HUES64 (cell line): ENCODE data around the gene GAS7.

Experiments used
- H3K27ac ChIP-seq: 2 replicates; pipeline ENCODE4 v1.7.0; 2013; ENCODE audit warnings: low read depth, low read length, inconsistent platforms
- H3K27me3 ChIP-seq: 2 replicates; pipeline ENCODE4 v1.6.1; 2013; ENCODE audit warnings: mild to moderate bottlenecking, low read length; ENCODE audit not compliant: insufficient read depth
- H3K36me3 ChIP-seq: 2 replicates; pipeline ENCODE4 v1.6.1; 2013; ENCODE audit warnings: mild to moderate bottlenecking, low read length; ENCODE audit not compliant: insufficient read depth
- H3K4me1 ChIP-seq: 2 replicates; pipeline ENCODE4 v1.6.1; 2013; ENCODE audit warnings: mild to moderate bottlenecking, low read length, moderate library complexity; ENCODE audit not compliant: insufficient read depth
- H3K4me3 ChIP-seq: 2 replicates; pipeline ENCODE4 v1.5.1; 2013; ENCODE audit warnings: mild to moderate bottlenecking, low read length, moderate library complexity
- H3K9ac ChIP-seq: 2 replicates; pipeline ENCODE4 v1.6.1; 2013; ENCODE audit warnings: mild to moderate bottlenecking, low read depth, low read length
- H3K9me3 ChIP-seq: 2 replicates; pipeline ENCODE4 v1.6.1; 2013; ENCODE audit warnings: low read depth, low read length; ENCODE audit not compliant: insufficient read depth
- WGBS: fragments of 150-250, 120-280 bp; methylation state at CpG from one replicate; pipeline ENCODE4 v1.1.7; 2013; ENCODE audit warnings: missing lambda C conversion rate; 5-methylcytosine and 5-hydroxymethylcytosine counted together

The GAS7 gene

DNA sequence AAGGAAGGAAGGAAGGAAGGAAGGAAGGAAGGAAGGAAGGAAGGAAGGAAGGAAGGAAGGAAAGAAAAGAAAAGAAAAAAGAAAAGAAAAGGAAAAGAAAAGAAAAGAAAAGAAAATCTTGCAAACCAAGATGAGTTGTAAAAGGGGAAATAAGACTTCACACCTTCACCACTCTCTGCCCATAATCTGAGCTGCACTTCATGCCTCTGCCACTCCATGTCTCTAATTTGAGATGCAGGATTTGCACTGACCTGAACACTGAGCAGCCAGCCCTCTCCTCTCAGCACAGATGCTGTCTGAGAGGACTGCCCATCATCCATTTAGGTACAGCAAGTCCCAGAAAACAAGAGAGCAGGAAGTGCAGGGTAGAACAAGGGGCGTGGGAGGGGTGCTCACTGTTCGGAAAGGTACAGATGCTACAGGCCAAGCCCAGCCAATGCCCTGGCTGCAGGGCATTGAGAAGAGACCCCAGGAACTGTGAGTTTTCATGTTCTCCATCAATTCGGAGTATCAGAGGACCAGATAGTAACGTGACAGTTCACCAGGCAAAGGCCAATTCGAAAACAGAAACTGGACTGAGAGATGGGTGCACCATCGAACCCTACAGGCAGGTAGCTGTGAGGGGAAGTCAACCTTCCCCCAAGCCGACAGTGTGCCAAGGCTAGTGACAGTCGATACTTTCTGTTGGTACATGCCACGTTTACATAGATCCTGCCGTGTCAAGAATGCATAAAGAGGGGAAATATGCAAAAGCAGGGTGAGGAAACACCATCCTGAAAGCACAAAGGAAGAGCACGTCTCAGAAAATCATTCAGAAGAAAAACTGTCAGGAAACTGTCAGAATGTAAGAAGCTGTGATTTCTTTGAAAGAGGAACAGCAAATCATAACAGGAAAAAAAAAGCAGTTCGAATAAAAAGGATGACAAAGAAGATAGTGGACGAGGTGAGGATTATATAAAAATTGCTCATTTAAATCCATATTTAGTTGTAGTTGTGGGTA is 151.3 kb downstream of the GAS7 start:
- H3K27me3 ChIP-seq, result no peaks in the 10 kb centered on the region
- no peak overlapping the region for H3K4me3 ChIP-seq
- 83% methylated on average over 13 of the region's 13 CpGs for WGBS
- H3K4me1 ChIP-seq, result no peaks in the 10 kb centered on the region
- no peaks in the 10 kb centered on the region for H3K9me3 ChIP-seq
- H3K36me3 ChIP-seq, result no peaks in the 10 kb centered on the region
- H3K9ac ChIP-seq, result no peak overlapping the region
- no peak overlapping the region for H3K27ac ChIP-seq

DNA sequence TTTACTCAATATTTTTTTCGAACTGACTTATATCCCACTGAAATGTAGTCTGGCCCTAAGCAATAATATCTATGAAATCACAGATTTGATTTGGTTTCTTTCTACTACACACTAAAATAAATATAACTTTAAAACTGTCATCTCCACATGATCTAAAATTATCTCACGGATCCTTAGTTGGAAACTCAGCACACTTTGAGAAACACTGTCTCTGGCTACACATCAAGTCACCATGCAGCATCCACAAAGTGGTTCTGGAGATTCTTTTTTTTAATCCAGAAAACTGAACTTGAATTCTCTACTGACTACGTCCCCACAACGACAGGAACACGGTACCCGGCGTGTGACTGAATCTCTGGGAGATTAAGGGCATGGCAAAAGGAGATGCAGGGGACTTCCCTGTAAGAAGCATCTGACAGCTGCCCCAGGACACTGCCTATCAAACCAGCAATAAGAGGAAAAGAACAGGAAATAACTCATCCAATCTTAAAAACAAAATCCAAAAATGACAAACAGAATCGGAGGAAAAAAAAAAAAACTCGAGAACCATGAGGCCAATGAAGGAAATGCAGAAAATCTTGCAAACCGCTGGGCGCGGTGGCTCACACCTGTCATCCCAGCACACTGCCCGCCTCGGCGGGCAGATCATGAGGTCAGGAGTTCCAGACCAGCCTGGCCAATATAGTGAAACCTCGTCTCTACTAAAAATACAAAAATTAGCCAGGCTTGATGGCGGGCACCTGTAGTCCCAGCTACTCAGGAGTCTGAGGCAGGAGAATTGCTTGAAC is 152.3 kb downstream of the GAS7 start:
- Histone ChIP-seq H3K9ac (no peak overlapping the region), H3K9me3 (no peaks in the 10 kb centered on the region), H3K4me1 (no peaks in the 10 kb centered on the region), H3K27ac (no peak overlapping the region), H3K36me3 (no peaks in the 10 kb centered on the region), H3K27me3 (no peaks in the 10 kb centered on the region), H3K4me3 (no peak overlapping the region)
- 93% methylated on average over 17 of the region's 17 CpGs for WGBS

DNA sequence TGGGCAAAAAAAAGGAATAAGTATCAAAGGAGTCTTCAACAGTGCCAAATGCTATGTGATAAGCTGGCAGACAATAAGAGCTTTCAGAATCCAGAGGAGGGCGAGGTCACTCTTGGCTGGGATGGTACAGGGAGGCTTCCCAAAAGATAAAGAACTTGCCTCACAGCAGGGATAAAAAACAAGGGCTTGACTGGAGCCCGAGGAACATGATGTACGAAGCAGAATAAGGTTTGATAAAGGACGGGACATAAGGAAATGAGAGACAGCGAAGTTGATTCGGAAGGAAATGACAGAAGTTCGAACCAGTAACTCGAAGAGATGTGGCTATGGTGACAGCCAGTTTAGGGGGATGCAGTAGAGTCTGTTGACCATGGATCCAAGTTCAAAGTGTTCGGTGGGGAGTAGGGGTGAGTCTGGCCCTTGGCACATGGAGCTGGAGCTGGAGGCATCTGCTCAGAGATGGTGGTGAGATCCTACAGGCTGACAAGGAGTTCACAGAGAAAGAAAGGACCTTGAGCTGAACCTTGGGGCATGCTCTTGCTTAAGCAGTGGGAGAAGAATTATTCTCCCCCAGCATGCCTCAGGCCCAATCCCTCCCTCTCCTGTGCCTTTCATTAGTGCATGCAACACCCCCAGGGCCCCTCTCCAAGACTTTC is 155.7 kb downstream of the GAS7 start:
- Histone ChIP-seq H3K9me3 (no peaks in the 10 kb centered on the region), H3K9ac (no peak overlapping the region), H3K36me3 (no peaks in the 10 kb centered on the region), H3K27me3 (no peaks in the 10 kb centered on the region), H3K27ac (no peak overlapping the region), H3K4me1 (no peaks in the 10 kb centered on the region), H3K4me3 (no peak overlapping the region)
- WGBS, result 91% methylated on average over 9 of the region's 9 CpGs

GRCh38 chr17:10041916-10042588 is 156.4 kb downstream of the GAS7 start:
- Histone ChIP-seq H3K9me3 (no peaks in the 10 kb centered on the region), H3K27me3 (no peaks in the 10 kb centered on the region), H3K36me3 (no peaks in the 10 kb centered on the region), H3K9ac (no peak overlapping the region), H3K27ac (no peak overlapping the region), H3K4me1 (no peaks in the 10 kb centered on the region), H3K4me3 (no peak overlapping the region)
- WGBS, result 96% methylated on average over 13 of the region's 17 CpGs

DNA sequence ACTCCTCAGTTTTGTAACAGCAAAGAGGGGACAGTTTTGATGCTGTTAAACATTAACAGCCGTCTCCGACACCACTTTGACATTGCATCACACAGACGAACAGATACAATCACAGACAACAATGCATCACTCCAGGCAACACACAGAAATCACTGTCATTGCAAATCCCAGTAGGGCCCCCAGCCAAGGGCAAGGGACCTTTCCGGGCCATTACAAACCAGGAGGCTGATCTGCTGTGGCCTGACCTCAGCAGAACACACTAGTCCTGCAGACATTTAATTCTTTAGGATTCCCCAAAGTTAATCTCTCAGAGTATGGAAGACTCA is 157.2 kb downstream of the GAS7 start:
- Histone ChIP-seq H3K4me1 (no peaks in the 10 kb centered on the region), H3K27ac (no peak overlapping the region), H3K36me3 (no peaks in the 10 kb centered on the region), H3K9ac (no peak overlapping the region), H3K9me3 (no peaks in the 10 kb centered on the region), H3K27me3 (no peaks in the 10 kb centered on the region), H3K4me3 (no peak overlapping the region)
- 90% methylated on average over 4 of the region's 4 CpGs for WGBS

DNA sequence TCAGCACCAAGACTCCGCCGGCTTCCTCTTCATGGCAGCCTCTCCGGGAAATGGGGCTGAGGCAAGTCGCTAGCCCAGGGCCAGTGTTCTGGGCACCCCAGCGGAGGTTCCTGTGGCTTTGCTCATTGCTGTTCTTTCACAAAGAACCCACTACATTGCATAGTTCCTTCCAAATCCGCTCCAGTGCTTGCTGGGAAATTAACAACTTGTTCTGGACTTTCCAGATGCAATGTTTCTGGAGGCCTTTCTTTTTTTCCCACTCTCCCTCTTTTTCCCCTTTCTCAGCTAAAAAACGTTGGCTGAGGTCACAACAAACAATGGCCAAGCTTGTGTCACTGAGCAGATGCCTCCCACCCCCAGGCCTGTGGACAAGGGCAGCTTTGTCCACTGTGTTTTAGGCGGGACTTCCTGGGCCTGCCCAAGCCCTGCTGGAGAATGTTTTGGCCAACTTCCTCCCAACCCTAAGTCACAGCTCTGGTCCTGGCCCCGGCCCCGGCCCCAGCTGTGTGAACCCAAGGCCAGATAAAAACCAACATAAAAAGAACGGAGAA is 161.8 kb downstream of the GAS7 start:
- H3K36me3 ChIP-seq, result no peaks in the 10 kb centered on the region
- no peaks in the 10 kb centered on the region for H3K27me3 ChIP-seq
- H3K4me3 ChIP-seq, result no peak overlapping the region
- H3K27ac ChIP-seq, result no peak overlapping the region
- 93% methylated on average over 11 of the region's 11 CpGs for WGBS
- H3K9ac ChIP-seq, result no peak overlapping the region
- H3K4me1 ChIP-seq, result 0 out of 2 replicates have a peak, but pooled peaks cover 10% of the 10 kb centered on the region
- H3K9me3 ChIP-seq, result no peaks in the 10 kb centered on the region

- Histone ChIP-seq H3K27ac (no peak overlapping the region), H3K9me3 (no peaks in the 10 kb centered on the region), H3K4me1 (0 out of 2 replicates have a peak, but pooled peaks cover 10% of the 10 kb centered on the region), H3K36me3 (no peaks in the 10 kb centered on the region), H3K27me3 (no peaks in the 10 kb centered on the region), H3K9ac (no peak overlapping the region), H3K4me3 (no peak overlapping the region)
- 93% methylated on average over 4 of the region's 4 CpGs for WGBS
These were observed 162.5 kb downstream of the GAS7 start for GRCh38 chr17:10035885-10036284.

DNA sequence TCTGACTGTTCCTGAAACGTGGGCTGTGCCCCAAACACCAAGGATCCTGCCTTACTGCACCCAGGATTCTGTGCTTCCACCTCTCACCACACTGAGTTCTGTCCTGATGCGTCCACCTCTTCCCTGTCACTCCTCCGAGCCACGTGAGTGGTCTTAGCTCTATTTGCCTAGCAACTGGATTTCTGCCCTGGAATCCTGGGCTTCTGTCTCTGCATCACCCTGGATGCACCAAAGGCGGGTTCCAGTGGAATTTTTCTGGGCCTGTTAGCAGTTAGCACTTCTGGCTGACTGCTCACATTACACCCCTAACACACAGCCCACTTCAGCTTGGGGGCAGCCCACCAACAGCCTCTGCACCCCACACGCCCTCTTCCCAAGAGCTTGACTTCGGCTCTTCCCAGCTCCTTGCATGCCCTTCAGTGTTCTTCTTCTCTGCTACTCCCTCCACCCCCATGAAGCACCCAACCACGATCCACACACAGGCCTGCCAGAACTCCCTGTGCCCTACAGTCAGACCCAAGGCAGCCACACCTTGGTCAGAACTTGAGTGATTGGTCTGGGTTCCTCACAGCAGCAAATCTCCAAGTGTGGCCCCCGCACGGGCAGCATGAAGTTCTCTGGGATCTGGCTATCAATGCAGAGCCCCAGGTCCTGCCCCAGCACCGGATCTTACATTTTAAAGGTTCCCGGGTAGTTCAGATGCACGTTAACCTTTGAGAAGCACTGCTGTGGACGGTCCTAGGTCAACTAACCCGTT is 163.5 kb downstream of the GAS7 start:
- WGBS, result 92% methylated on average over 15 of the region's 15 CpGs
- Histone ChIP-seq H3K4me1 (0 out of 2 replicates have a peak, but pooled peaks cover 10% of the 10 kb centered on the region), H3K9ac (no peak overlapping the region), H3K36me3 (no peaks in the 10 kb centered on the region), H3K4me3 (no peak overlapping the region), H3K27ac (no peak overlapping the region), H3K9me3 (no peaks in the 10 kb centered on the region), H3K27me3 (no peaks in the 10 kb centered on the region)

- Histone ChIP-seq H3K4me3 (no peak overlapping the region), H3K4me1 (0 out of 2 replicates have a peak, but pooled peaks cover 10% of the 10 kb centered on the region), H3K9ac (no peak overlapping the region), H3K9me3 (no peaks in the 10 kb centered on the region), H3K36me3 (no peaks in the 10 kb centered on the region), H3K27me3 (no peaks in the 10 kb centered on the region), H3K27ac (no peak overlapping the region)
- WGBS, result 98% methylated on average over 8 of the region's 8 CpGs
These were observed 164.4 kb downstream of the GAS7 start for GRCh38 chr17:10033959-10034358.

DNA sequence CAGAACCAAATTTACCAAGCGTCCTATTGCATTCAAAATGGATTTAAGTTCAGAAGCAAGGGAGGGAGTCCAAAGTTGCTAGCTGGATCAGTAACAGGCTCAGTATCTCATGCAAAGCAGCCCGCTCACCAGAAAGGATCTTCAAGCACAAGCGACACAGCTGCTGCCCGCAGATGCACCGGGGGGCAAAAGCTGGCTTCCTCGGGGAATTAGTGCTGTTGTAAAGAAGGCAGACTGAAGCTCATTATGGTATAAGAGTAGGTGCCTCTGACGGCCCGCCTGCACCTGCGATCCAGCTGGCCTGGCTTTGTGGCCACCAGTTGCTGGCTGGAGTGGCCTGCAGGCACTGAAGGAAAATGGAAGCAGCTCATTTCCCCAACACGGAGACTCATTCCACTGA is 165.0 kb downstream of the GAS7 start:
- Histone ChIP-seq H3K4me1 (0 out of 2 replicates have a peak, but pooled peaks cover 10% of the 10 kb centered on the region), H3K9me3 (no peaks in the 10 kb centered on the region), H3K36me3 (no peaks in the 10 kb centered on the region), H3K27ac (no peak overlapping the region), H3K27me3 (no peaks in the 10 kb centered on the region), H3K4me3 (no peak overlapping the region), H3K9ac (no peak overlapping the region)
- WGBS, result 89% methylated on average over 10 of the region's 10 CpGs
